ENCODE results near the gene CCDC183. TPM values are rescaled to one million over a fixed set of nuclear protein-coding genes. Genes with fewer than 3 reads are reported as not detected.
"Not testable (repeated sequence)": the region's sequence is repeated elsewhere in the genome, so short reads cannot be mapped to it uniquely, and the experiment has no call there.

Gene CCDC183
- polyA plus RNA-seq, 2 donors: 0.32 to 1.1 TPM

GRCh38 chr9:136753371-136754058 lies 42.6 kb upstream of the CCDC183 start:
- H3K9me3 ChIP-seq (ENCODE audit: control insufficient read depth in 2 of 2, insufficient read depth in 1 of 2, low read depth in 1 of 2, low read length in 1 of 2): peaks cover 4 to 17% of the 10 kb centered on the region in 2 donors
- H3K27me3 ChIP-seq (ENCODE audit: control insufficient read depth in 1 of 2, insufficient read depth in 2 of 2, low read length in 2 of 2): no peaks in the 10 kb centered on the region
- no peak overlapping the region for H3K27ac ChIP-seq (ENCODE audit: low read depth in 2 of 2, low read length in 1 of 2)
- H3K4me3 ChIP-seq (ENCODE audit: low read depth in 1 of 2, low read length in 2 of 2): no peak overlapping the region
- WGBS, 2 donors: 88 to 89% methylated on average over 31 of the region's 31 CpGs
- no peaks in the 10 kb centered on the region for H3K4me1 ChIP-seq (ENCODE audit: control insufficient read depth in 2 of 2, insufficient read depth in 2 of 2, low read length in 1 of 2)
- no peaks in the 10 kb centered on the region for H3K36me3 ChIP-seq (ENCODE audit: control insufficient read depth in 2 of 2, insufficient read depth in 2 of 2, low read length in 1 of 2)

GRCh38 chr9:136754059-136754572 lies 42.0 kb upstream of the CCDC183 start:
- Histone ChIP-seq H3K36me3 (ENCODE audit: control insufficient read depth in 2 of 2, insufficient read depth in 2 of 2, low read length in 1 of 2) (no peaks in the 10 kb centered on the region), H3K4me1 (ENCODE audit: control insufficient read depth in 2 of 2, insufficient read depth in 2 of 2, low read length in 1 of 2) (no peaks in the 10 kb centered on the region), H3K4me3 (ENCODE audit: low read depth in 1 of 2, low read length in 2 of 2) (no peak overlapping the region), H3K27me3 (ENCODE audit: control insufficient read depth in 1 of 2, insufficient read depth in 2 of 2, low read length in 2 of 2) (no peaks in the 10 kb centered on the region), H3K9me3 (ENCODE audit: control insufficient read depth in 2 of 2, insufficient read depth in 1 of 2, low read depth in 1 of 2, low read length in 1 of 2) (peaks cover 4 to 17% of the 10 kb centered on the region in 2 donors), H3K27ac (ENCODE audit: low read depth in 2 of 2, low read length in 1 of 2) (no peak overlapping the region)
- 71 to 74% methylated on average over 15 to 17 of the region's 17 CpGs for WGBS, 2 donors

GRCh38 chr9:136754626-136755301 lies 41.4 kb upstream of the CCDC183 start:
- Histone ChIP-seq H3K27ac (ENCODE audit: low read depth in 2 of 2, low read length in 1 of 2) (no peak overlapping the region), H3K4me3 (ENCODE audit: low read depth in 1 of 2, low read length in 2 of 2) (no peak overlapping the region), H3K4me1 (ENCODE audit: control insufficient read depth in 2 of 2, insufficient read depth in 2 of 2, low read length in 1 of 2) (no peaks in the 10 kb centered on the region), H3K27me3 (ENCODE audit: control insufficient read depth in 1 of 2, insufficient read depth in 2 of 2, low read length in 2 of 2) (no peaks in the 10 kb centered on the region), H3K9me3 (ENCODE audit: control insufficient read depth in 2 of 2, insufficient read depth in 1 of 2, low read depth in 1 of 2, low read length in 1 of 2) (peaks cover 4 to 17% of the 10 kb centered on the region in 2 donors), H3K36me3 (ENCODE audit: control insufficient read depth in 2 of 2, insufficient read depth in 2 of 2, low read length in 1 of 2) (no peaks in the 10 kb centered on the region)
- WGBS, 2 donors: 78 to 79% methylated on average over 24 of the region's 24 CpGs

GRCh38 chr9:136755302-136756133 lies 40.6 kb upstream of the CCDC183 start:
- WGBS, 2 donors: 91 to 92% methylated on average over 22 of the region's 22 CpGs
- not testable (repeated sequence) for H3K4me1 ChIP-seq (ENCODE audit: control insufficient read depth in 2 of 2, insufficient read depth in 2 of 2, low read length in 1 of 2); H3K27me3 ChIP-seq (ENCODE audit: control insufficient read depth in 1 of 2, insufficient read depth in 2 of 2, low read length in 2 of 2); H3K36me3 ChIP-seq (ENCODE audit: control insufficient read depth in 2 of 2, insufficient read depth in 2 of 2, low read length in 1 of 2); H3K27ac ChIP-seq (ENCODE audit: low read depth in 2 of 2, low read length in 1 of 2); H3K4me3 ChIP-seq (ENCODE audit: low read depth in 1 of 2, low read length in 2 of 2)
- peaks cover 4 to 17% of the 10 kb centered on the region in 2 donors for H3K9me3 ChIP-seq (ENCODE audit: control insufficient read depth in 2 of 2, insufficient read depth in 1 of 2, low read depth in 1 of 2, low read length in 1 of 2)

GRCh38 chr9:136756134-136756438 lies 40.1 kb upstream of the CCDC183 start:
- no peaks in the 10 kb centered on the region for H3K4me1 ChIP-seq (ENCODE audit: control insufficient read depth in 2 of 2, insufficient read depth in 2 of 2, low read length in 1 of 2)
- no peaks in the 10 kb centered on the region for H3K36me3 ChIP-seq (ENCODE audit: control insufficient read depth in 2 of 2, insufficient read depth in 2 of 2, low read length in 1 of 2)
- WGBS, 2 donors: 98 to 99% methylated on average over 4 of the region's 4 CpGs
- no peak overlapping the region for H3K27ac ChIP-seq (ENCODE audit: low read depth in 2 of 2, low read length in 1 of 2)
- H3K9me3 ChIP-seq (ENCODE audit: control insufficient read depth in 2 of 2, insufficient read depth in 1 of 2, low read depth in 1 of 2, low read length in 1 of 2): peaks cover 4 to 17% of the 10 kb centered on the region in 2 donors
- H3K4me3 ChIP-seq (ENCODE audit: low read depth in 1 of 2, low read length in 2 of 2): no peak overlapping the region
- no peaks in the 10 kb centered on the region for H3K27me3 ChIP-seq (ENCODE audit: control insufficient read depth in 1 of 2, insufficient read depth in 2 of 2, low read length in 2 of 2)

- Histone ChIP-seq H3K27ac (ENCODE audit: low read depth in 2 of 2, low read length in 1 of 2) (no peak overlapping the region), H3K9me3 (ENCODE audit: control insufficient read depth in 2 of 2, insufficient read depth in 1 of 2, low read depth in 1 of 2, low read length in 1 of 2) (peaks cover 4 to 14% of the 10 kb centered on the region in 2 donors), H3K4me1 (ENCODE audit: control insufficient read depth in 2 of 2, insufficient read depth in 2 of 2, low read length in 1 of 2) (no peaks in the 10 kb centered on the region), H3K4me3 (ENCODE audit: low read depth in 1 of 2, low read length in 2 of 2) (no peak overlapping the region), H3K36me3 (ENCODE audit: control insufficient read depth in 2 of 2, insufficient read depth in 2 of 2, low read length in 1 of 2) (no peaks in the 10 kb centered on the region), H3K27me3 (ENCODE audit: control insufficient read depth in 1 of 2, insufficient read depth in 2 of 2, low read length in 2 of 2) (no peaks in the 10 kb centered on the region)
- 91% methylated on average over 18 of the region's 18 CpGs for WGBS, 2 donors
Measured at GRCh38 chr9:136756836-136757235, 39.3 kb upstream of the CCDC183 start.

- Histone ChIP-seq H3K27ac (ENCODE audit: low read depth in 2 of 2, low read length in 1 of 2) (no peak overlapping the region), H3K4me1 (ENCODE audit: control insufficient read depth in 2 of 2, insufficient read depth in 2 of 2, low read length in 1 of 2) (no peaks in the 10 kb centered on the region), H3K9me3 (ENCODE audit: control insufficient read depth in 2 of 2, insufficient read depth in 1 of 2, low read depth in 1 of 2, low read length in 1 of 2) (peaks cover 4 to 11% of the 10 kb centered on the region in 2 donors), H3K27me3 (ENCODE audit: control insufficient read depth in 1 of 2, insufficient read depth in 2 of 2, low read length in 2 of 2) (no peaks in the 10 kb centered on the region), H3K4me3 (ENCODE audit: low read depth in 1 of 2, low read length in 2 of 2) (no peak overlapping the region), H3K36me3 (ENCODE audit: control insufficient read depth in 2 of 2, insufficient read depth in 2 of 2, low read length in 1 of 2) (no peaks in the 10 kb centered on the region)
- 85 to 88% methylated on average over 20 of the region's 20 CpGs for WGBS, 2 donors
Measured at GRCh38 chr9:136757328-136757727, 38.8 kb upstream of the CCDC183 start.

GRCh38 chr9:136757751-136758140 lies 38.4 kb upstream of the CCDC183 start:
- no peaks in the 10 kb centered on the region for H3K27me3 ChIP-seq (ENCODE audit: control insufficient read depth in 1 of 2, insufficient read depth in 2 of 2, low read length in 2 of 2)
- H3K27ac ChIP-seq (ENCODE audit: low read depth in 2 of 2, low read length in 1 of 2): no peak overlapping the region
- no peaks in the 10 kb centered on the region for H3K36me3 ChIP-seq (ENCODE audit: control insufficient read depth in 2 of 2, insufficient read depth in 2 of 2, low read length in 1 of 2)
- H3K9me3 ChIP-seq (ENCODE audit: control insufficient read depth in 2 of 2, insufficient read depth in 1 of 2, low read depth in 1 of 2, low read length in 1 of 2): peaks cover 4 to 11% of the 10 kb centered on the region in 2 donors
- no peaks in the 10 kb centered on the region for H3K4me1 ChIP-seq (ENCODE audit: control insufficient read depth in 2 of 2, insufficient read depth in 2 of 2, low read length in 1 of 2)
- WGBS, 2 donors: 78 to 79% methylated on average over 20 of the region's 20 CpGs
- H3K4me3 ChIP-seq (ENCODE audit: low read depth in 1 of 2, low read length in 2 of 2): no peak overlapping the region

GRCh38 chr9:136759001-136759400 lies 37.1 kb upstream of the CCDC183 start:
- Histone ChIP-seq H3K4me3 (ENCODE audit: low read depth in 1 of 2, low read length in 2 of 2) (no peak overlapping the region), H3K9me3 (ENCODE audit: control insufficient read depth in 2 of 2, insufficient read depth in 1 of 2, low read depth in 1 of 2, low read length in 1 of 2) (peaks cover 4 to 11% of the 10 kb centered on the region in 2 donors), H3K27me3 (ENCODE audit: control insufficient read depth in 1 of 2, insufficient read depth in 2 of 2, low read length in 2 of 2) (no peaks in the 10 kb centered on the region), H3K27ac (ENCODE audit: low read depth in 2 of 2, low read length in 1 of 2) (no peak overlapping the region), H3K36me3 (ENCODE audit: control insufficient read depth in 2 of 2, insufficient read depth in 2 of 2, low read length in 1 of 2) (no peaks in the 10 kb centered on the region), H3K4me1 (ENCODE audit: control insufficient read depth in 2 of 2, insufficient read depth in 2 of 2, low read length in 1 of 2) (no peaks in the 10 kb centered on the region)
- 80 to 83% methylated on average over 9 of the region's 9 CpGs for WGBS, 2 donors
